HG02884 (cell line): ENCODE measurements around the gene POF1B.

Experiments
- ATAC-seq: cut with Tn5 transposase; IDR thresholded peaks from one replicate; pipeline ENCODE4 v1.9.1; 2021; ENCODE audit warnings: mild to moderate bottlenecking, moderate library complexity; ENCODE audit not compliant: unreplicated experiment

Gene POF1B

DNA sequence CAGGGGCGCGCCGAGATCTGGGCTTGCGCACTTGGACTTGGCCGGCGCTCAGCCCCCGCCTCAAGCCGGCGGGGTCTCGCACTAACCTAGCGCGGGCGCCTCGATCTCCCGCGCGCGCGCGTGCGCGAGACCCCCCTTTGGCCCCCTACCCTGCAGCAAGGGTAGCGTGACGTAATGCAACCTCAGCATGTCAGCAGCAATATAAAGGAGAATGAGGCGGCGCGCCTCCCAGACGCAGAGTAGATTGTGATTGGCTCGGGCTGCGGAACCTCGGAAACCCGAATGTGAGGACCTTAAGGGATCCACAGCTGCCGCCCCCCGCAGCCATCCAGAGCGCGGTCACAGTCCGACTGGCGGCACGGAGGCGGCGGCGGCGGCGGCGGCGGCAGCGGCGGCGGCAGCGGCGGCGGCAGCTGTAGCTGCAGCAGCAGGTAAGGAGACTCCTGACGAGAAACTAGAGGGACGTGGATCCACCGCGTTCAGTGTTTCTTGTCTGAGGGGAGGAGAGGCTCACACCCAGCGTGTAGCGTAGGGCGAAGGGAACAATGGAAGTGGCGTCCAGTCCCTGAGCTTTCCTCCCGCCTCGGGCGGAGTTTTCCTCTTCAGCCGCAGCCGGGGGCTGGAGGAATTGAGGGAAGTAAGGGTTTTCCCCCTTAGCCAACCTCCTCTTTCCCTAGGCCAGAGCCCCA lies 135.6 kb downstream of the POF1B start, which contains the start of the genes SATL1 and ZNF711:
TSS of gene SATL1 (minus strand) at position 19 of the 689 bp plus-strand sequence. CDS start 134,811 bp downstream, outside the sequence.
TSS of gene ZNF711 (plus strand) at position 231 of the 689 bp plus-strand sequence. CDS start 3,582 bp downstream, outside the sequence.
- peak; percentile 70 for ATAC-seq

DNA sequence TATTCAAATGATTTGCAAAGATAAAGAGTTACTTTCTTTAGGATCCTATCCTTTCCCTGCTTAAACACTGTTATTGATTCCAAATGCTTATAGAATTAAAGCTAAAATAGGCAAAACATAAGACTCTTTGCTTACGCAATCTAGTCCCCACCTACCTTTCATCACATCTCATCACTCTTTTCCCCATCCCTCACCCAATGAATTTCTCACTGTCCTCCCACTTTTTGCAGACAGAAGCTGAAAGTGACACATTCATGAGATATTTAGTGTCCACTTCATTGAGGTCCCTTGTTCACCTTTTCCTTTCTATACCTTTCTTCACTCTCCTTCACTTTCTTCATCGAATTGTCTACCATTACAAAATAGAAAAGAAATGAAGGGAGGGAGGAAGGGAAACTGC lies 136.3 kb downstream of the POF1B start:
- ATAC-seq: no peak
